ENCODE measurements around the gene OR6S1. TPM values are rescaled to one million over a fixed set of nuclear protein-coding genes. Genes with fewer than 3 reads are reported as not detected.

OR6S1 gene
- total and polyA plus RNA-seq, 2 experiments from 2014 or later = not detected

DNA sequence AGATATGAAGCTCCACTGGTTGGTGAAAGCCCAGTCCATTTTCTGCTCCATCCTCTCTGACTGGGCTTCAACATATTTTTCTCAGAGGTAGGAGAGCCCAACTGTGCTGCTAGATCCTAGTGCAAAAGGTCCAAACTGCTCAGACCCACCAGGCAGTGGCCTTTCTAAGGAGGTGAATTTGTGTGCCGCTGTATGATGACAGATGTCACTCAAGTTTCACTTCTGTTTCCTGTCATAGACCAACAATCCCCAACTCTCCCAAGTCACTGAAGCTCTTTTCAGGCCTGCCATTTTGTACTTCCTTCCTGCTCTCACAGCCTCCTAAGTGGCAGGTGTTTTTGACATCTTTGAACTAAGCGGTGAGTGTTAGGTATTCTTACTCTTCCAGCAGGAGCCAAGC lies 26.5 kb upstream of the OR6S1 start:
- TF ChIP-seq CREB1 (CRISPR knock-in tag; IDR thresholded peaks at IDR 0.05; ENCODE audit: low read depth) = no peak
- no peak for TF ChIP-seq ZNF331 (CRISPR knock-in tag; IDR thresholded peaks at IDR 0.05; ENCODE audit: low read depth)
- TF ChIP-seq NANOG (IDR thresholded peaks at IDR 0.05; ENCODE audit: borderline replicate concordance) = no peak
- TF ChIP-seq POLR2AphosphoS5 (IDR thresholded peaks at IDR 0.05; ENCODE audit: low read depth) = no peak
- TF ChIP-seq STAT1 (IDR thresholded peaks at IDR 0.05; ENCODE audit: unreplicated experiment) = no peak
- TF ChIP-seq, protein P1, sequence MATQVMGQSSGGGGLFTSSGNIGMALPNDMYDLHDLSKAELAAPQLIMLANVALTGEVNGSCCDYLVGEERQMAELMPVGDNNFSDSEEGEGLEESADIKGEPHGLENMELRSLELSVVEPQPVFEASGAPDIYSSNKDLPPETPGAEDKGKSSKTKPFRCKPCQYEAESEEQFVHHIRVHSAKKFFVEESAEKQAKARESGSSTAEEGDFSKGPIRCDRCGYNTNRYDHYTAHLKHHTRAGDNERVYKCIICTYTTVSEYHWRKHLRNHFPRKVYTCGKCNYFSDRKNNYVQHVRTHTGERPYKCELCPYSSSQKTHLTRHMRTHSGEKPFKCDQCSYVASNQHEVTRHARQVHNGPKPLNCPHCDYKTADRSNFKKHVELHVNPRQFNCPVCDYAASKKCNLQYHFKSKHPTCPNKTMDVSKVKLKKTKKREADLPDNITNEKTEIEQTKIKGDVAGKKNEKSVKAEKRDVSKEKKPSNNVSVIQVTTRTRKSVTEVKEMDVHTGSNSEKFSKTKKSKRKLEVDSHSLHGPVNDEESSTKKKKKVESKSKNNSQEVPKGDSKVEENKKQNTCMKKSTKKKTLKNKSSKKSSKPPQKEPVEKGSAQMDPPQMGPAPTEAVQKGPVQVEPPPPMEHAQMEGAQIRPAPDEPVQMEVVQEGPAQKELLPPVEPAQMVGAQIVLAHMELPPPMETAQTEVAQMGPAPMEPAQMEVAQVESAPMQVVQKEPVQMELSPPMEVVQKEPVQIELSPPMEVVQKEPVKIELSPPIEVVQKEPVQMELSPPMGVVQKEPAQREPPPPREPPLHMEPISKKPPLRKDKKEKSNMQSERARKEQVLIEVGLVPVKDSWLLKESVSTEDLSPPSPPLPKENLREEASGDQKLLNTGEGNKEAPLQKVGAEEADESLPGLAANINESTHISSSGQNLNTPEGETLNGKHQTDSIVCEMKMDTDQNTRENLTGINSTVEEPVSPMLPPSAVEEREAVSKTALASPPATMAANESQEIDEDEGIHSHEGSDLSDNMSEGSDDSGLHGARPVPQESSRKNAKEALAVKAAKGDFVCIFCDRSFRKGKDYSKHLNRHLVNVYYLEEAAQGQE (IDR thresholded peaks at IDR 0.05; ENCODE audit: unreplicated experiment) = no peak
- TF ChIP-seq, protein P2, sequence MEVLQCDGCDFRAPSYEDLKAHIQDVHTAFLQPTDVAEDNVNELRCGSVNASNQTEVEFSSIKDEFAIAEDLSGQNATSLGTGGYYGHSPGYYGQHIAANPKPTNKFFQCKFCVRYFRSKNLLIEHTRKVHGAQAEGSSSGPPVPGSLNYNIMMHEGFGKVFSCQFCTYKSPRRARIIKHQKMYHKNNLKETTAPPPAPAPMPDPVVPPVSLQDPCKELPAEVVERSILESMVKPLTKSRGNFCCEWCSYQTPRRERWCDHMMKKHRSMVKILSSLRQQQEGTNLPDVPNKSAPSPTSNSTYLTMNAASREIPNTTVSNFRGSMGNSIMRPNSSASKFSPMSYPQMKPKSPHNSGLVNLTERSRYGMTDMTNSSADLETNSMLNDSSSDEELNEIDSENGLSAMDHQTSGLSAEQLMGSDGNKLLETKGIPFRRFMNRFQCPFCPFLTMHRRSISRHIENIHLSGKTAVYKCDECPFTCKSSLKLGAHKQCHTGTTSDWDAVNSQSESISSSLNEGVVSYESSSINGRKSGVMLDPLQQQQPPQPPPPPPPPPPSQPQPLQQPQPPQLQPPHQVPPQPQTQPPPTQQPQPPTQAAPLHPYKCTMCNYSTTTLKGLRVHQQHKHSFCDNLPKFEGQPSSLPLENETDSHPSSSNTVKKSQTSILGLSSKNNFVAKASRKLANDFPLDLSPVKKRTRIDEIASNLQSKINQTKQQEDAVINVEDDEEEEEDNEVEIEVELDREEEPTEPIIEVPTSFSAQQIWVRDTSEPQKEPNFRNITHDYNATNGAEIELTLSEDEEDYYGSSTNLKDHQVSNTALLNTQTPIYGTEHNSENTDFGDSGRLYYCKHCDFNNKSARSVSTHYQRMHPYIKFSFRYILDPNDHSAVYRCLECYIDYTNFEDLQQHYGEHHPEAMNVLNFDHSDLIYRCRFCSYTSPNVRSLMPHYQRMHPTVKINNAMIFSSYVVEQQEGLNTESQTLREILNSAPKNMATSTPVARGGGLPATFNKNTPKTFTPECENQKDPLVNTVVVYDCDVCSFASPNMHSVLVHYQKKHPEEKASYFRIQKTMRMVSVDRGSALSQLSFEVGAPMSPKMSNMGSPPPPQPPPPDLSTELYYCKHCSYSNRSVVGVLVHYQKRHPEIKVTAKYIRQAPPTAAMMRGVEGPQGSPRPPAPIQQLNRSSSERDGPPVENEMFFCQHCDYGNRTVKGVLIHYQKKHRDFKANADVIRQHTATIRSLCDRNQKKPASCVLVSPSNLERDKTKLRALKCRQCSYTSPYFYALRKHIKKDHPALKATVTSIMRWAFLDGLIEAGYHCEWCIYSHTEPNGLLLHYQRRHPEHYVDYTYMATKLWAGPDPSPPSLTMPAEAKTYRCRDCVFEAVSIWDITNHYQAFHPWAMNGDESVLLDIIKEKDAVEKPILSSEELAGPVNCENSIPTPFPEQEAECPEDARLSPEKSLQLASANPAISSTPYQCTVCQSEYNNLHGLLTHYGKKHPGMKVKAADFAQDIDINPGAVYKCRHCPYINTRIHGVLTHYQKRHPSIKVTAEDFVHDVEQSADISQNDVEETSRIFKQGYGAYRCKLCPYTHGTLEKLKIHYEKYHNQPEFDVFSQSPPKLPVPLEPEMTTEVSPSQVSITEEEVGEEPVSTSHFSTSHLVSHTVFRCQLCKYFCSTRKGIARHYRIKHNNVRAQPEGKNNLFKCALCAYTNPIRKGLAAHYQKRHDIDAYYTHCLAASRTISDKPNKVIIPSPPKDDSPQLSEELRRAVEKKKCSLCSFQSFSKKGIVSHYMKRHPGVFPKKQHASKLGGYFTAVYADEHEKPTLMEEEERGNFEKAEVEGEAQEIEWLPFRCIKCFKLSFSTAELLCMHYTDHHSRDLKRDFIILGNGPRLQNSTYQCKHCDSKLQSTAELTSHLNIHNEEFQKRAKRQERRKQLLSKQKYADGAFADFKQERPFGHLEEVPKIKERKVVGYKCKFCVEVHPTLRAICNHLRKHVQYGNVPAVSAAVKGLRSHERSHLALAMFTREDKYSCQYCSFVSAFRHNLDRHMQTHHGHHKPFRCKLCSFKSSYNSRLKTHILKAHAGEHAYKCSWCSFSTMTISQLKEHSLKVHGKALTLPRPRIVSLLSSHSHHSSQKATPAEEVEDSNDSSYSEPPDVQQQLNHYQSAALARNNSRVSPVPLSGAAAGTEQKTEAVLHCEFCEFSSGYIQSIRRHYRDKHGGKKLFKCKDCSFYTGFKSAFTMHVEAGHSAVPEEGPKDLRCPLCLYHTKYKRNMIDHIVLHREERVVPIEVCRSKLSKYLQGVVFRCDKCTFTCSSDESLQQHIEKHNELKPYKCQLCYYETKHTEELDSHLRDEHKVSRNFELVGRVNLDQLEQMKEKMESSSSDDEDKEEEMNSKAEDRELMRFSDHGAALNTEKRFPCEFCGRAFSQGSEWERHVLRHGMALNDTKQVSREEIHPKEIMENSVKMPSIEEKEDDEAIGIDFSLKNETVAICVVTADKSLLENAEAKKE (CRISPR knock-in tag; IDR thresholded peaks at IDR 0.05) = no peak
- no peak for TF ChIP-seq EZH2phosphoT487 (IDR thresholded peaks at IDR 0.05; ENCODE audit: unreplicated experiment)
- TF ChIP-seq JUNB (IDR thresholded peaks at IDR 0.05; ENCODE audit: unreplicated experiment) = no peak
- TF ChIP-seq ZNF114 (CRISPR knock-in tag; IDR thresholded peaks at IDR 0.05) = no peak
- TF ChIP-seq EZH2 (IDR thresholded peaks at IDR 0.05; ENCODE audit: low read depth, unreplicated experiment) = no peak
- TF ChIP-seq, protein P3, sequence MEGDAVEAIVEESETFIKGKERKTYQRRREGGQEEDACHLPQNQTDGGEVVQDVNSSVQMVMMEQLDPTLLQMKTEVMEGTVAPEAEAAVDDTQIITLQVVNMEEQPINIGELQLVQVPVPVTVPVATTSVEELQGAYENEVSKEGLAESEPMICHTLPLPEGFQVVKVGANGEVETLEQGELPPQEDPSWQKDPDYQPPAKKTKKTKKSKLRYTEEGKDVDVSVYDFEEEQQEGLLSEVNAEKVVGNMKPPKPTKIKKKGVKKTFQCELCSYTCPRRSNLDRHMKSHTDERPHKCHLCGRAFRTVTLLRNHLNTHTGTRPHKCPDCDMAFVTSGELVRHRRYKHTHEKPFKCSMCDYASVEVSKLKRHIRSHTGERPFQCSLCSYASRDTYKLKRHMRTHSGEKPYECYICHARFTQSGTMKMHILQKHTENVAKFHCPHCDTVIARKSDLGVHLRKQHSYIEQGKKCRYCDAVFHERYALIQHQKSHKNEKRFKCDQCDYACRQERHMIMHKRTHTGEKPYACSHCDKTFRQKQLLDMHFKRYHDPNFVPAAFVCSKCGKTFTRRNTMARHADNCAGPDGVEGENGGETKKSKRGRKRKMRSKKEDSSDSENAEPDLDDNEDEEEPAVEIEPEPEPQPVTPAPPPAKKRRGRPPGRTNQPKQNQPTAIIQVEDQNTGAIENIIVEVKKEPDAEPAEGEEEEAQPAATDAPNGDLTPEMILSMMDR (conservative IDR thresholded peaks at IDR 0.05; ENCODE audit: low read depth in 2 of 2) = no peak
- peaks cover 26% of the 10 kb centered on the region for H3K27me3 Mint-ChIP-seq (ENCODE audit: insufficient read depth, low read depth, poor library complexity)
- H3K36me3 Mint-ChIP-seq (ENCODE audit: low read depth) = no peaks in the 10 kb centered on the region
- no peaks in the 10 kb centered on the region for H3K79me2 ChIP-seq (replicated peaks; ENCODE audit: insufficient read depth)
- H3K4me3 ChIP-seq = no peak overlapping the region
- peaks cover 5% of the 10 kb centered on the region; the same call in 1 of the 3 replicates for H3K4me1 Mint-ChIP-seq
- H3K4me3 Mint-ChIP-seq = no peak overlapping the region
- H3K27ac ChIP-seq (ENCODE audit: low read depth) = no peak overlapping the region
- no peak overlapping the region for H3K27ac Mint-ChIP-seq
- no peak overlapping the region for H2AFZ ChIP-seq
- DNase-seq (ENCODE audit: low spot score) = no peak
- H3K36me3 ChIP-seq (ENCODE audit: insufficient read depth) = no peaks in the 10 kb centered on the region
- H3K4me2 ChIP-seq = no peak overlapping the region
- H3F3A ChIP-seq (replicated peaks; ENCODE audit: low read depth) = 0 out of 2 replicates have a peak, but pooled peaks cover 11% of the 10 kb centered on the region
- peaks cover 6% of the 10 kb centered on the region; the same call in 2 of the 3 replicates for H3K9me3 Mint-ChIP-seq
- H3K27me3 ChIP-seq (ENCODE audit: insufficient read depth) = peaks cover 14% of the 10 kb centered on the region; the same call in 1 of the 2 replicates
- H3K9me2 ChIP-seq (ENCODE audit: insufficient read depth) = peaks cover 7% of the 10 kb centered on the region; the same call in 1 of the 2 replicates
- no peak for ATAC-seq
- H4K20me1 ChIP-seq (replicated peaks; ENCODE audit: insufficient read depth) = no peaks in the 10 kb centered on the region
- H3K4me1 ChIP-seq (ENCODE audit: insufficient read depth) = no peaks in the 10 kb centered on the region
